GM18519 (cell line): ENCODE data around the gene POLDIP2.

Source experiments
- ATAC-seq: cut with Tn5 transposase; IDR thresholded peaks from one replicate; pipeline ENCODE4 v1.9.1; 2021; ENCODE audit warnings: mild to moderate bottlenecking, moderate library complexity; ENCODE audit not compliant: unreplicated experiment, low FRiP score

POLDIP2 gene

GRCh38 chr17:28390984-28391383, 33.7 kb upstream of the POLDIP2 start:
- ATAC-seq = no peak

- no peak for ATAC-seq
These were observed 33.2 kb upstream of the POLDIP2 start for GRCh38 chr17:28390563-28390962.

- ATAC-seq = no peak
These were observed 32.8 kb upstream of the POLDIP2 start for GRCh38 chr17:28390141-28390540.

DNA sequence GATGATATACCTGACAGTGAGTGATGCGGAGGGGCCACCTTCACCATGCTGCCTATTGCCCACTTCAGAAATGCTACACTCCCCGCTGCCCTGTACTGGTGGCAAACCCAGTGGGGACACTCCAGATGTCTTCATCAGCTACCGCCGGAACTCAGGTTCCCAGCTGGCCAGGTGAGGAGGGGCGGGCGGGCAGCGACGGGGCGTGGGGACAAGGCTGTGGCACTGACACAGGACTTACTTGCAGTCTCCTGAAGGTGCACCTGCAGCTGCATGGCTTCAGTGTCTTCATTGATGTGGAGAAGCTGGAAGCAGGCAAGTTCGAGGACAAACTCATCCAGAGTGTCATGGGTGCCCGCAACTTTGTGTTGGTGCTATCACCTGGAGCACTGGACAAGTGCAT, 30.8 kb upstream of the POLDIP2 start:
- no peak for ATAC-seq

GRCh38 chr17:28386391-28386790, 29.1 kb upstream of the POLDIP2 start:
- no peak for ATAC-seq

DNA sequence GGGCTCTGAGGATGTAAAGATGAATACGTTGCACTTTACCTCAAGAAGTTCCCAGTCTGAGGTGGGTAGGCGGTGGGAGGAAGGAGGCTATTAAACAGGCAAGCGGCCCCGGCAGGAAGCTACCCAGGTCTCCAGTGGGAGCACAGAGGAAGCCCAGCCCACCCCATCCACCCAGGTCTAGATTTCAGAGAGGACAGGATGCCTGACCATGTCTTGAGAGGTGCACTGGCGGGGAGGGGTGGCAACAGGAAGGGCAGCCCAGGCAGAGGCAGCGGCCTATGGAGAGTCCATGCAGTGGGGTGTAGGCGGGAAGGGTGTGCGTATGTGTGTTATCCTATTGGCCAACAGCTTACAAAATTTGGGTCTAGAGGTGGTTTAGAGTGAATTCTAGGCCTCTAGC, 28.1 kb upstream of the POLDIP2 start:
- ATAC-seq = no peak

- ATAC-seq = no peak
These were observed 27.7 kb upstream of the POLDIP2 start for GRCh38 chr17:28385037-28385400.

GRCh38 chr17:28384281-28385036, 27.1 kb upstream of the POLDIP2 start:
- no peak for ATAC-seq

- ATAC-seq = no peak
These were observed 24.0 kb upstream of the POLDIP2 start for GRCh38 chr17:28381141-28381825.

DNA sequence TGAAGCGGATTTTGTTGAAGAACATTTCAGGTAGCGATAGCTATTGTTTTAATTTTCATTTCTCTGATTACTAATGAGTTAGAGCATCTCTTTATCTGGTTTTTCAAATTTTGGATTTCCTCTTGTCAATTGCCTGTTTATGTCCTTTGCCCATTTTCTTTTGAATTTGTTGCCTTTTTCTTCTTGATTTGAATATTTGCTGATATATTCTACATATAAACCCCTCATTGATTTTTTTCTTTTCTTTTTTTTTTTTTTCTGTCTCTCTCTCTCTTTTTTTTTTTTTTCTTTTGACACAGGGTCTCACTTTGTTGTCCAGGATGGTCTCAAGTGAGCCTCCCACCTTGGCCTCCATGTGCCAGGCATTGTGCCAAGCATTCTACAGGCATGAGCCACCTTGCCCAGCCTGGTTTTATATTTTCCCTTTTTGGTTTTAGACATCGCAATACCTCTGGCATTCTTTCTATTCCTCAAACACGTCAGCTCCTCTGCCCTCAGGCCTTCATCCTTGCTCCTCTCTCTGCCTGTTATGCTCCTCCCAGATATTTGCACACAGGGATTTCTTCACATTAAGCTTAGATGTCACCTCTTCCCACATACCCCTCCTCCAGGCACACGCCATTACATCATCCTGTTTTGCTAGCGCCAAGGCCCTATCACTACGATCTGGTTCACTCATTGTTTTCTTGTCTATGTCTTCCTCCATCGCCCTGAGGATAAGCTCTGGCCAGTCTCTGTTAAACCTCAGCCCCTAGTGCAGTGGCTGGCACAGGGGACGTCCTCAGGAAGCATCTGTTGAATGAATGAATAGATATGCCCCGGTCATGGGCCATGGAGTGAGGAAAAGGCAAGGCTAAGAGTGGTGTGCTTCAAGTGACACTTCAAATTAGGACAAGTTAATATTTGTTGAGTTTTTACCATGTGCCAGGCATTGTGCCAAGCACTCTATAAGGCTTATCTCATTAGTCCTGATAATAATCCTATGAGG, 22.8 kb upstream of the POLDIP2 start:
- ATAC-seq = no peak

- ATAC-seq = no peak
These were observed 15.6 kb upstream of the POLDIP2 start for GRCh38 chr17:28372945-28373274.

DNA sequence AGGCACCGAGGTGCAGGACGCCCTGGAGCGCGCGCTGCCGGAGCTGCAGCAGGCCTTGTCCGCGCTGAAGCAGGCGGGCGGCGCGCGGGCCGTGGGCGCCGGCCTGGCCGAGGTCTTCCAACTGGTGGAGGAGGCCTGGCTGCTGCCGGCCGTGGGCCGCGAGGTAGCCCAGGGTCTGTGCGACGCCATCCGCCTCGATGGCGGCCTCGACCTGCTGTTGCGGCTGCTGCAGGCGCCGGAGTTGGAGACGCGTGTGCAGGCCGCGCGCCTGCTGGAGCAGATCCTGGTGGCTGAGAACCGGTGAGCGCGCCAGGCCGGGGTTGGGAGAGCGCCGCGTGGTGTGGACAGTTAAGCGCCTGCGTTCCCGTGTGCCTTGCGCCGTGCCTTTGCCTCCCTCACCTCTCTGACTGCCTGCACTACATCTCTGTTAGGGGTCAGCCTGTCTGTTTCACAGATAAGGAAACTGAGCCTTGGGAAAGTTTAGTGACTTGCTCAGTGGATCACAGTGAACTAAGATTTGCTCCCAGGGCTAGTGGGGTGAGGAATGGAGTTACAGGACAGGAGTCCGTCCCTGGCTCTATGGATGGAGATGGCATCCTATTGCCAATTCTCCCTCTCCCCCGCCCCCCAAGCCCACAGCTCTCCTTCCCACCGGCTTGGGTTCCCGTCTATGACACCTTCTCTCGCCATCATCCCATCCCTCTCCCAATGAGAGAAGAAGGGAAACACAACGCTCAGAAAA, 15.0 kb upstream of the POLDIP2 start:
- ATAC-seq = no peak

- peak; percentile 65 for ATAC-seq
These were observed 14.2 kb upstream of the POLDIP2 start, which contains the start of gene SARM1 for GRCh38 chr17:28371245-28372202. TSS of gene SARM1 (plus strand) at chr17:28371694. CDS start at chr17:28372033, 339 bp downstream.

DNA sequence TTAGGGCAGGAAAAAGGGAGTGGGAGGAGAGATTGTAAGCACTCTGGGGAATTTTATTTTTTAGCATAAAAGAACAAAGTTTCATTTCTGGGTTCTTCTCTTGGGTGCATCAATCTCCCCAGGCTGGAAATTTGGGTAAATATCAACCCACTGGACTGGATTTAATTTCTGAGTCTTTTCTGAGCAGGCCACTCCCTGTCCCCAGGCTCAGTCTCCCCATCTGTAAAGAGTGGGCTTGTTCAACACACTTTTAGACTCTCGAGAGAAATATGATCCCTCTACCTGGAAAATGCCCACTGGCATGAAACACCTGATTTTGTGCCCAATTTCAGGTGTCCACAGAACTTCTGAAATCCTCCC, 13.4 kb upstream of the POLDIP2 start:
- ATAC-seq = no peak

- no peak for ATAC-seq
These were observed 12.9 kb upstream of the POLDIP2 start, which contains the start of gene VTN for GRCh38 chr17:28370035-28370743. TSS of gene VTN (minus strand) at chr17:28370307. CDS start at chr17:28370203, 104 bp downstream.

DNA sequence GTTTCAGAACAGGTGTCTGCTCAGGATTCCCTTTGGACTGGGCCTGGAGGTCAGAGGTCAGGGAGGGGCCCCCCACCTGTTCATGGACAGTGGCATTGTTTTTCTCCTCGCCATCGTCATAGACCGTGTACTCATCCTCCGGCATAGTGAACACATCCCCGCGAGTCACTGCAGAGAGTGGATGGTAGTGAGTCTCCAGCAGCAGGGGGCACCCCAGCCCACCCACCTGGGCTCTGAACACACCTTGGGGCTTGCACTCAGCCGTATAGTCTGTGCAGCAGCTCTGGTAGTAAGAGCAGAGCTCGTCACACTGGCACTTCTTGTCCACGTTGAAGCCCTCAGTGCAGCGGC, 12.3 kb upstream of the POLDIP2 start:
- ATAC-seq = no peak

DNA sequence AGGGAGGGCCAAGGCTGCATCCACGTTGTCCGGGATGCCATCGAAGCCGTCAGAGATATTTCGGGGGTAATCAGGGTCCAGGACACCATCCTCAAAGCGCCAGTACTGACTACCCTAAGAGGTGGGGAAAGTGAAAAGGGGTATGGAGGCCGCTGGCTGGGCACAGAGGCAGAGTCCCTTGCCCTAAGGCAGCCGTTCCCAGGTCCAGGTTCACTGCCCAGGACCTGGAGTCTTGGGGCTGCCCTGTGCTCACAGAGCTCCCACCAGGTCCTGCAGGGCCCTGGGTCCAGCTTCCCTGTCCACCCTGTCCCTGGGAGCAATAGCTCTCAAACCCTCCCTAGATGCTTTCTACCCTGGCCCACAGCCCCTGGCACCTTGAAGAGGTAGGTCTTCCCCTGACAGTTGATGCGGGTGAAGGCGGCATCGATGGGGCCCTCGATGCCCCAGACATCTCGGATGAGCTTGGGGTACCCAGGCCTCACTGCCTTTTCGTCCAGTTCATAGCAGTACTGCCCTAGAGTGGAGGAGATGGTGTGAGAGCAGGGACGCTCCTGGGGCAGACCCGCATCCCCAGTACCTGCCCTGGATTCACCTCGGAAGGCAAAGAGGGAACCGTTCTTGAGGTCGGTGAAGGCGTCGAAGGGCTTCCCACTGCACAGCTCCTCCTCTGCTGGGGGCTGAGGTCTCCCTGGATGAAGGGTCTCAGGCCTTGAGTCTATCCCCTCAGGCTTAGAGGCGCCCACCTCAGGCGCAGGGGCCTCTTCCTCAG, 11.8 kb upstream of the POLDIP2 start:
- no peak for ATAC-seq

GRCh38 chr17:28368306-28368831, 11.0 kb upstream of the POLDIP2 start:
- ATAC-seq = no peak
